ENCODE measurements around the gene KIRREL1.
A peak's percentile ranks its signal among the peaks of the same experiment; 100 is the strongest.

KIRREL1 gene

DNA sequence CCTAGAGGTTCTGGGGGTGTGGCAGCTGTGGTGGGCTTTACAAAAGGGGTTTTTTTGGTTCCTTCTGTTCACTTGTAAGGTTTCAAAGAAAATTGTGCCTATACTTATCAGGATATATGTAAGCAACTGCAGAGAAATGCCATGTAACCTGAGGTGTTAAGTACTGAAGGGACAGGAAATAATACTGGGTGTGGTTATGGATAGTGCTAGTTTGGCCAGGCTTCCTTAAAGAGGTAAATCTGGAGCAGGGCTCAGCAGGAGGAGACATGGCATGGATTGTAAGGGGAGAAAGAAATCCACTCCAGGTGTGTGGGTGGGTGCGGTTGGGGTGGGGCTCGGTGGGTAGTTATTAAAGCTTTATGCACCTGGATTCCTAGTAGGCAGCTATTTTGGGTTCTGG, 28.3 kb downstream of the KIRREL1 start:
- Histone ChIP-seq H3K4me1 (peaks cover 14 to 100% (median 93%) of the 10 kb centered on the region in 4 donors), H3K36me3 (no peaks in the 10 kb centered on the region), H3K27ac (peak overlapping the region; percentile 90 to 94), H3K27me3 (no peaks in the 10 kb centered on the region), H3K9me3 (no peaks in the 10 kb centered on the region), H3K4me3 (no peak overlapping the region)
- TF ChIP-seq, protein P1, sequence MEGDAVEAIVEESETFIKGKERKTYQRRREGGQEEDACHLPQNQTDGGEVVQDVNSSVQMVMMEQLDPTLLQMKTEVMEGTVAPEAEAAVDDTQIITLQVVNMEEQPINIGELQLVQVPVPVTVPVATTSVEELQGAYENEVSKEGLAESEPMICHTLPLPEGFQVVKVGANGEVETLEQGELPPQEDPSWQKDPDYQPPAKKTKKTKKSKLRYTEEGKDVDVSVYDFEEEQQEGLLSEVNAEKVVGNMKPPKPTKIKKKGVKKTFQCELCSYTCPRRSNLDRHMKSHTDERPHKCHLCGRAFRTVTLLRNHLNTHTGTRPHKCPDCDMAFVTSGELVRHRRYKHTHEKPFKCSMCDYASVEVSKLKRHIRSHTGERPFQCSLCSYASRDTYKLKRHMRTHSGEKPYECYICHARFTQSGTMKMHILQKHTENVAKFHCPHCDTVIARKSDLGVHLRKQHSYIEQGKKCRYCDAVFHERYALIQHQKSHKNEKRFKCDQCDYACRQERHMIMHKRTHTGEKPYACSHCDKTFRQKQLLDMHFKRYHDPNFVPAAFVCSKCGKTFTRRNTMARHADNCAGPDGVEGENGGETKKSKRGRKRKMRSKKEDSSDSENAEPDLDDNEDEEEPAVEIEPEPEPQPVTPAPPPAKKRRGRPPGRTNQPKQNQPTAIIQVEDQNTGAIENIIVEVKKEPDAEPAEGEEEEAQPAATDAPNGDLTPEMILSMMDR (IDR thresholded peaks at IDR 0.05), result no peak
- DNase-seq, result no peak
- intact Hi-C loops (cut with DNase I; ENCODE audit: low total_unique reads), result no loop called here

DNA sequence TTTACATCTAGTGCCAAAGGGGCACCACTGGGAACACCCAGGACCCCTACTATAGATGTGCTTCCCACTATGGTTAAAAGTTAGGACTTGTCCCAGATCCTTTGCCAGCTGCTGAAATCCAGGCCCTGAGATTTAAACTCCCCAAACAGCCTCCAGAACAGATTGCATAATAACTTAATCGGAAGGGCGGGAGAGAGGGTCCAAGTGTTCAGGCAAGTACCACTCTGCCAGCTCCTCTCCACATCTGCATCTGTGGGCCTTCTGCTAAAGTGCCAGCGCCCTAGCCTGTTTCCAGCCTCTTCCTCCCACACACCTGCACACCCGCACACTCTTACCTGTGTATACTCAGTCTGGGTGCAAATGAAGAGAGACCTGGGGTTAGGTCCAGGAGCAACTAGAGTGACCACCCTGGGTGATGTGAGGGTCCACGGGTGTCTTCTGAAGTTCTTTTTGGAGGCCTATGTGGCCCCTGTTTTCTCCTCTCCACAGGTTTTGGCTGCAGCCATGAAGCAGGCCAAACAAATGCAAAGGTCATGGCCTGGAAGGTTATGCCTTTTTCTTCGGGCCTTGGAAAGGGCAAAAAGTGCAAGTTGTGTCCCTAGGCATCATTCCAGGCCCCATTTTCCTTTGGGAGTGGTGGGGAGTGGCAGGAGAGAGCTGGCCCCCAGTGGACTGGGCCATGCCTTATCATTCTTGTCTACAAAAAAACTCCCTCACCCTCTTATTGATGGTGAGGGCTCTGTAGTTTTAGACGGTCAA, 29.3 kb downstream of the KIRREL1 start:
- H3K4me1 ChIP-seq, result peaks cover 14 to 98% (median 85%) of the 10 kb centered on the region in 4 donors
- H3K4me3 ChIP-seq, result peak overlapping the region in 1 of 2 donors; percentile 4

DNA sequence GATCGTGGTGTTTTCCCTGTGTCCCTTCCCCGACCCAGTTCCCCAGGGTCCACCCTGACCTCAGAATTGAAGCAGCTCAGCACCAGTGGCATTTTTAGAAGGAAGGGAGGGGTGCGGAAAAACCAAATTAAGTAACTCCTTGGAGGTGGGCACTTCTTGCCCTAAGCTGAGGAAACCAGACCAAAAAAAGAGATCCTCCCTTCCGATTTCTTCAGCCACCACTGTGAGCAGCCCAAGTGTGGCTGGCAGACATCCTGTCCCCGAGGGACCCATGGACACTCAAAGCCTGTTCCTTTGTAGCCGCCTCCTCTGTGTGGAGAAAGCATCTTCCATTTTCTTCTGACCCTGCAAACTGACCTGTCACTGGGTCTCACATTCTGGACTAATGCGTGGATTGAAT, 31.3 kb downstream of the KIRREL1 start:
- Histone ChIP-seq H3K9me3 (no peaks in the 10 kb centered on the region), H3K4me1 (peaks cover 14 to 97% (median 72%) of the 10 kb centered on the region in 4 donors), H3K36me3 (no peaks in the 10 kb centered on the region), H3K27me3 (no peaks in the 10 kb centered on the region), H3K4me3 (peak overlapping the region; percentile 13 to 24), H3K27ac (peak overlapping the region; percentile 90 to 94)
- DNase-seq, result peak; percentile 72 to 90
- TF ChIP-seq, protein P1 (IDR thresholded peaks at IDR 0.05), result no peak
- intact Hi-C loops (cut with DNase I; ENCODE audit: low total_unique reads), result no loop called here

More for the DNA sequence above, 29.3 kb downstream of the KIRREL1 start:
- no peaks in the 10 kb centered on the region for H3K27me3 ChIP-seq
- H3K27ac ChIP-seq, result peak overlapping the region; percentile 90 to 94
- DNase-seq, result peak; percentile 70 to 80
- H3K9me3 ChIP-seq, result no peaks in the 10 kb centered on the region
- intact Hi-C loops (cut with DNase I; ENCODE audit: low total_unique reads), result no loop called here
- TF ChIP-seq, protein P1 (IDR thresholded peaks at IDR 0.05), result no peak
- no peaks in the 10 kb centered on the region for H3K36me3 ChIP-seq

DNA sequence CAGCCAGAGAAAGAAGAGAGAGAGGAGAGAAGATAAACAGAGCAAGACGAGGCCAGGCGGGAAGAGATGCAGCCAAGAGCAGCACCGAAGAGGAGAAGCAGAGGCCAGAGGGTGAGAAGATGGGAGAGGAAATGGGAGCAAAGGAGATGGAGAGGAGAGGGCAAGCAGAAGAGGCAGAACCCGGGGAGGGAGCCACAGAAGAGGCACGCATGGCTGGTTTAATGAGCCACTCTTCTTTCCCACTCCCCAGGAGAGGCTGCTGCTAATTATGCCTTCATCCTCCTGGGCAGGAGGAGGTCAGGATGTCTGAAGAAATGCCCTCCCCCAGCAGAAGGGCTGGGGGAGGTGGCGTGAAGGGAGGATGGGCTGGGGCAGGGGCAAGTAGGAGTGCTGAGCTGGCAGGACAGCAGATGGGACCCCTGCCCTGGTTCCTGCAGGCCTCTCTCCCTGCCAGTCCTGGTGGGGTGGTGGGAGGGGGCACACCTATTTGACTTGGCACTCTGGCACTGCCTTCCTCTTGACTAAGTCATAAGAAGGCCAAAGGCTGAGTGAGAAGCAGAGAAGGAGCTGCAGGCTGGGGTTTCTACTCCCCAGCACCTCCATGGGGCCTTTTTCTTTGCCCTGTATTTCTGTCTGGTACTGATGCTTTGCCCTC, 32.3 kb downstream of the KIRREL1 start:
- H3K27me3 ChIP-seq, result no peaks in the 10 kb centered on the region
- TF ChIP-seq, protein P1 (IDR thresholded peaks at IDR 0.05), result no peak
- H3K36me3 ChIP-seq, result peaks cover 0 to under 1% (median 0%) of the 10 kb centered on the region in 3 donors
- H3K4me1 ChIP-seq, result peaks cover 14 to 97% (median 62%) of the 10 kb centered on the region in 4 donors
- H3K27ac ChIP-seq, result peak overlapping the region; percentile 90 to 94
- intact Hi-C loops (cut with DNase I; ENCODE audit: low total_unique reads), result no loop called here
- DNase-seq, result no peak
- peak overlapping the region in 1 of 2 donors; percentile 13 for H3K4me3 ChIP-seq
- no peaks in the 10 kb centered on the region for H3K9me3 ChIP-seq

DNA sequence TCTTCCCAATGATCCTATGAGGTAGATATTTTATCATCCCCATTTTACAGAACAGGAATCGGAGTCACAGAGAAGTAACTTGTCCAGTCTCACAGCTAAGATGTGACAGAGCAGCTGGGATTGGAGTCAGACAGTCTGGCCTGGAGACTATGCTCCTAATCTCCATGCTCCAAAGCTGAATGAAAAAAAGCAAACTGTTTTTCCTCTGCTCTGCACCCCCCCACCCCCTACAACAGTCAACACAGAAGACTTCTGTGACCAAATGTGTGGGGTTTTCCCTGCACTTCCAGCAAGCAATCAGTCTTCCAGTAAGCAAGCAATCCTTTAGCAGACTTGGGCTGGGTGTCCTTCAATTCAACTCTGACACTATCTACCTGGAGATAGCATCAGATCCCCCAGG, 33.2 kb downstream of the KIRREL1 start:
- H3K27ac ChIP-seq, result peak overlapping the region; percentile 90 to 94
- H3K9me3 ChIP-seq, result no peaks in the 10 kb centered on the region
- no peak overlapping the region for H3K4me3 ChIP-seq
- TF ChIP-seq, protein P1 (IDR thresholded peaks at IDR 0.05), result no peak
- peaks cover 9 to 90% (median 52%) of the 10 kb centered on the region in 4 donors for H3K4me1 ChIP-seq
- no peaks in the 10 kb centered on the region for H3K27me3 ChIP-seq
- intact Hi-C loops (cut with DNase I; ENCODE audit: low total_unique reads), result no loop called here
- H3K36me3 ChIP-seq, result peaks cover 0 to 8% (median 6%) of the 10 kb centered on the region in 3 donors
- no peak for DNase-seq
